RPMI8226 (cell line): Measurements from ENCODE around the gene PHACTR4.
A peak's percentile ranks its signal among the peaks of the same experiment; 100 is the strongest.
"Not testable (repeated sequence)": the region's sequence is repeated elsewhere in the genome, so short reads cannot be mapped to it uniquely, and the experiment has no call there.

Source experiments
- DNase-seq: peaks from one replicate; pipeline ENCODE4 v3.0.0-alpha.2; 2015

Gene PHACTR4

DNA sequence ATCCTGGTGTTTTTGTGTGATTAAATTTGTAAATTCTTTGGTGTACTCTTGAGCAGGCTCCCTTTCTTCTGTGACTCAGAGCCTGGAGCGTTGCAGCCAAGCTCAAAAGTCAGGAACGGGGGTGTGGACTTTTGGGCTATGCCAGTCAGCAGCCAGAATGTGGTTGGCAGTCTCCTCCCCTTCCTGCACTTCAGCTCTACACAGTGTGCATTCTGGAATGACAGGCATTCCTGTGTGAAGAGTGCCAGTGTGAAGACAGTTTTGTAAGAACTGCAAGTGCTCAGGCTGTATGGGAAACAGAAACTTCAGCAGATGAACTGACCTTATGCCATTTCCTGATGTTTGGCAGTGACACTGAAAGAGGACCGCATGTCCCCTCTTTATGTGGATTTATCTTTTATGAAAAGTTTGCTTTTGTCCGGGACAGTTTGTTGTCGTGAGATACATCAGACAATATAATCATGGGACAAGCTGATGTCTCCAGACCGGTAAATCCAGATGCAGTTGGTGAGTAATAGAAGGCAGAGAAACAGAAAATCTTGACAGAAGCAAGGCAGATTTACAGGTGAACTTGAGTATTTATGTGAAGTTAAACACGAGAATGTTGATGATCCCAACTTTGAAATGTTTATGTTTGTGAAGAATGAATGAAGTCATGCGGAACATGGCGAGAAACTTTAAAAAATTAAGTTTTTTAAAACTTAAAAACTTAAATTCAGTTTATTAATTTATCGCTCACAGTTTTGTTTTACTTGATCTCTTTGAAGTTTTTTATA is 68.6 kb downstream of the PHACTR4 start:
- peak; percentile 94 for DNase-seq

DNA sequence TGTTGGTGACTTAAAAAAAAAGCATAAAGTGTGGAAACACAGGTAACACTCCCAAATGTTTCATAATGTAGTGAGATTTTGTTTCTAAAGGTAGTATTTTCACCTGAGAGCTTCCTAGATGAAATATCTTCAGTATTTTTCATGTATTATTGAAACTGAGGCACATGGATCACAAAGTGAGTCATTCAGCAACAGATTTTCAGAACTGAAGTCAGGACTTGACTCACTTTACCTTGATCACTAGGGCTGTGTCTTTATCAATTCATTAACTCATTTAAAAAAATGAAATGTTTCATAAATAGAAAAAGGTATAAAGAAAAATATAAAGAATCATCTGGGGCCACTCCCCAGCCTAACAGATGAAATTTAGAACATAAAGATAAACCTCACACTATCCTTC is 69.8 kb downstream of the PHACTR4 start:
- no peak for DNase-seq

DNA sequence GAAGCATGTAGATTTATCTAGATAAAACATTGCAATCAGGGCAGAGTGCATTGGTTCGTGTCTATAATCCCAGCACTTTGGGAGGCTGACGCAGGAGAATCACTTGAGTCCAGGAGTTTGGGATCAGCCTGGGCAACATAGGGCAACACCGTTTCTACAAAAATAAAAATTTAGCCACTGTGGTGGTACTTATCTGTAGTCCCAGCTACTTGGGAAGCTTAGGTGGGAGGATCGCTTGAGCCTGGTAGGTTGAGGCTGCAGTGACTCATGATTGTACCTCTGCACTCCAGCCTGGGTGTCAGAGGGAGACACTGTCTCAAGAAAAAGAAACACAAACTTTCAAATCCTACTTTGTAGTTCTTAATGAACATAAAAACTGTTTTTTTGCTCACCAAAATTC is 72.1 kb downstream of the PHACTR4 start:
- DNase-seq = no peak

DNA sequence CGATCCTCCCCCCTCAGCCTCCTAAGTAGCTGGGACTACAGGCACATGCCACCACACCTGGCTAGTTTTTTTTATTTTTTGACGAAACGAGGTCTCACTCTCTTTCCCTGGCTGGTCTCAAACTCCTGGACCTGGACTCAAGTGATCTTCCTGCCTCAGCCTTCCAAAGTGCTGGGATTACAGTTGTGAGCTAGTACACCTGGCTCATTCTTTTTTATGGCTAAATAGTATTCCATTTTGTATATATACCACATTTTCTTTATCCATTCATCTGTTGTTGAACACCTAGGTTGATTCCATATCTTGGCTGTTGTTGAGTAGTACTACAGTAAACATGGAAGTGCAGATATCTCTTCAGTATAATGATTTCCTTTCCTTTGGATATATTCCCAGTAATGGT is 74.0 kb downstream of the PHACTR4 start:
- DNase-seq = no peak

DNA sequence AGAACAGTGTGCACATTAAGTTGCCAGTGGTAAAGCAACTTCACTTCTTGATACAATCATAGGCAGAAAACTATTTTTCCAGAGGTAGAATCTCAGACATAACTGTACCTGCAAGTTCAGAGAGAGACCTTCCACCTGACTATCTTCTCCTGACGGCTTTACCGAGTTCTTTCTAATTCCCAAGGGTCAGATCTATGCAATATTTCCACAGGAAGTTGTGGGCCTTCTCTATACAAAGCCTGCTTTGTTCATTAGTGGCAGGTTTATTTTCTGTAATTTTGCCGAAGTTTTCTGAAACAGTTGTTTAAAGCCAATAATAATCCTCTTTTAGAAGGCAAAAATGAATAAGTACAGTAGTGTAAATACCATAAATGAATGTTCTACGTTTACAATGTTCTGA is 78.1 kb downstream of the PHACTR4 start:
- no peak for DNase-seq

DNA sequence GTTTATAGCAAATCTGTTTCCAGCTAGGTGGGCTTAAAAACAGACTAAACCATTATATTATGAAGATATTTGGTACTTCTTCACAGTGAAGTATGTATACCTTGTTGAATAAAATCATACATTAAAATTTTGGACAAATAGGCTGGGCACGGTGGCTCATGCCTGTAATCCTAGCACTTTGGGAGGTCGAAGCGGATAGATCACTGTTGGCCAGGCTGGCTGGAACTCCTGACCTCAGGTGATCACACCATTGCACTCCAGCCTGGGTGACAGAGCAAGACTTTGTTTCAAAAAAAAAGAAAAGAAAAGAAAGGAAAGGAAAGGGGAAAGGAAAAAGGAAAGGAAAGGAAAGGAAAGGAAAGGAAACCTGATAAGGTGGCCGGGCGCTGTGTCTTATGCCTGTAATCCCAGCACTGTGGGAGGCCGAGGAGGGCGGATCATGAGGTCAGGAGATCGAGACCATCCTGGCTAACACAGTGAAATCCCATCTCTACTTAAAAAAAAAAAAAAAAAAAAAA is 78.6 kb downstream of the PHACTR4 start:
- not testable (repeated sequence) for DNase-seq

DNA sequence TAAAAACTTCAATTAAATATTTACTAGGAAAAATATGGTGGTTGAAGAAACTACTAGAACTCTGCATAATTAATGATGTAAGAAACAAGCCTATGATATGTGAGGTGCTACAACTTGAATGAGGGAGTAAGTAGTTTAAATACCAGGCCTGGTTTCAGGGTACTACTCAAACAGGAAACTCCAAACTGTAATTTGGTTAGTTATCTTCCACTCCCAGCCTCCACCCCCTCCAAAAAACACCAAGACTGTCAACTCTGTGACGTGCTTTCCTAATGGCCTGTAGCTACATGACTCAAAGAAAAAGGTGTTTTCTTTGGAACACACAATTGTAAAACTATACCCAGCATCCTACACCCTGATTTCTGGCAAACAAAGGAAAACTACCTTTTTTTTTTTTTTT is 80.4 kb downstream of the PHACTR4 start:
- DNase-seq = no peak

DNA sequence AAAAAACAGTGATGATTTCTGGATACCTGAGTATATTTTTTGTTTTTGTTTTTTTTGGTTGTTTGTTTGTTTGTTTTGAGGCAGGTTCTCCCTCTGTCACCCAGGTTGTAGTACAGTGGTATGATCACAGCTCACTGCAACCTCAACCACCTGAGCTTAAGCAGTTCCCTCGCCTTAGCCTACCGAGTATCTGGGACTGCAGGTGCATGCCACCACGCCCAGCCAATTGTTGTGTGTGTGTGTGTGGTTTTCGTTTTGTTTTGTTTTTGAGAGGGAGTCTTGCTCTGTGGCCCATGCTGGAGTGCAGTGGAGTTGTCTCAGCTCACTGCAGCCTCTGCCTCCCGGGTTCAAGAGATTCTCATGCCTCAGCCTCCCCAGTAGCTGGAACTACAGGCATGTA is 81.0 kb downstream of the PHACTR4 start:
- no peak for DNase-seq

DNA sequence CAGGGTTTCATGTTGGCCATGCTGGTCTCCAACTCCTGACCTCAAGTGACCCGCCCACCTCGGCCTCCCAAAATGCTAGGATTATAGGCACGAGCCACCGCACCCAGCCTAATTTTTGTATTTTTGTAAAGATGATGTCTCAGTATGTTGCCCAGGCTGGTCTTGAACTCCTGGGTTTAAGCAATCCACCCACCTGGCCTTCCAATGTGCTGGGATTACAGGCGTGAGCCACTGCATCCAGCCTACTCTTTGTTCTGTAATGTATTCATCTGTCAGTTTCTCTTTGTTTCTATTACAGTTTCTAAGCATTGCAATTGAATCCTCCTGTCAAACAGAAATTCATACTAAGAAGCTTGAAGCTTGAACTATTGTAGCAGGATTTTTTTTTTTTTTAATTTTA is 81.5 kb downstream of the PHACTR4 start:
- DNase-seq = no peak

DNA sequence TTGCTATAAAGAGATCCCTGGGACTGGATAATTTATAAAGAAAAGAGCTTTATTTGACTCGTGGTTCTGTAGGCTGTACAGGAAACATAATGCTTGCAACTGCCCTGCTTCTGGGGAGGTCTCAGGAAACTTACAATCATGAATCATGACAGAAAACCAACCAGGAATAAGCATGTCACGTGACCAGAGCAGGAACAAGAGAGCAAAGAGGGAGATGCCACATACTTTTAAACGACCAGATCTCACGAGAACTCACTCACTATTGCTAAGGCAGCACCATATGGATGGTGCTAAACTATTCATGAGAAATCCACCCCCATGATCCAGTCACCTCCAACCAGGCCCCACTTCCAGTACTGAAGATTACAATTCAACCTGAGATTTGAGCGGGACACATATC is 86.5 kb downstream of the PHACTR4 start:
- no peak for DNase-seq

DNA sequence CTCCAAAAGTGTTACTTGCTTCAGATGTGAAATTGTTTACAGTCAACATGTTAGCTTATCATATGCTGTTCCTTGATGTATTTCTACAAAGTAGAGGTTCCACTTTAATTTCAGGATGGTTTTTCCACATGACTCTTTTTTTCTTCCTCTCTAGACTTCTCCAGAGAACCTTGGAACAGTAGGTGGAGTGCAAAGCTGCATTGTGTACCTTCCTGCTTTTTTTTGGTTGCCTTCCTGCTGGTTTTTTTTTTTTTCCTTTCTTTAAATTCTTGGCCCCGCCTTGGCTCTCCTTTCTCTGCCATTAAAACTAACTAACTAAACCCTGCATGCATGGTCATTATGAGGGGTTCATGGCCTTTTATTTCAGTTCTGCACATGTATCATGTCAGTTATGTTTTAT is 88.1 kb downstream of the PHACTR4 start:
- no peak for DNase-seq

DNA sequence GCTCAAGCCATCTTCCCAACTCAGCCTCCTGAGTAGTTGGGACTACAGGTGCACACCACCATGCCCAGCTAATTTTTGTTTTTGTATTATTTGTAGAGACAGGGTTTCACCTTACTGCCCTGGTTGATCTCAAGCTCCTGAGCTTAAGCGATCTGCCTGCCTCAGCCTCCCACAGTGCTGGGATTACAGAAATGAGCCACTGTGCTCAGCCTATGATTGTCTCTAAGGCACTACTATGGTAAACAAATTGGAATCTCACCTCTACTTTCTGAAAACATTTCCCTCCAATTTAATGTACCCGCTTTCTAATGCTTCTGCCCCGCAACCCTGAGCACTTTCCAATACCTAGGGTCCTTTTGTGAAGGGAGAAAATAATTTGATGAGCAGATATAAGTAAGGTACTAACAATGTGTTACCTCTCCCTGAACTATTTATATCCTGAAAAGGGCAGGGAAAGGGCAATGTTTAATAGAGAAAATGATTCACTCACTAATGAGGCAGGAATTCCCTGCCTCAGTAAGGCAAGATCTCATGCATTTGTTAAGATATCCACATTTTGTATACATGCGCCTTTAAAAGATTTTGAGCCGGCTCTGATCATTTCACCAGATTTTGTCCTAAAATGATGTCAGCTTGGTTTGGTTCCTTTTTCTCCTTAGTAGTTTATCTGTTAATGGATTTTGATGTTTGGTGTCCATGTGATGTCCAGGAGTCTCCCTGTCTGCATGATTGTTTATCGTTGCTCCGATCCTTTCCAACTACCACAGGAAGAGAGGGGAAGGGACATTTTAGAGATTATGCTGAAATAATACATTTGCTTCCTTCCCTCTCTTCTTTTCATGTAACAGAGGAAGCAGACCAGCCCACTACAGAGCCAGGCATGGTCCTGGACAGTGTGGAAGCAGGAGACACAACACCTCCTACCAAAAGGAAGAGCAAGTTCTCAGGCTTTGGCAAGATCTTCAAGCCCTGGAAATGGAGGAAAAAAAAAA is 89.0 kb downstream of the PHACTR4 start:
- no peak for DNase-seq

DNA sequence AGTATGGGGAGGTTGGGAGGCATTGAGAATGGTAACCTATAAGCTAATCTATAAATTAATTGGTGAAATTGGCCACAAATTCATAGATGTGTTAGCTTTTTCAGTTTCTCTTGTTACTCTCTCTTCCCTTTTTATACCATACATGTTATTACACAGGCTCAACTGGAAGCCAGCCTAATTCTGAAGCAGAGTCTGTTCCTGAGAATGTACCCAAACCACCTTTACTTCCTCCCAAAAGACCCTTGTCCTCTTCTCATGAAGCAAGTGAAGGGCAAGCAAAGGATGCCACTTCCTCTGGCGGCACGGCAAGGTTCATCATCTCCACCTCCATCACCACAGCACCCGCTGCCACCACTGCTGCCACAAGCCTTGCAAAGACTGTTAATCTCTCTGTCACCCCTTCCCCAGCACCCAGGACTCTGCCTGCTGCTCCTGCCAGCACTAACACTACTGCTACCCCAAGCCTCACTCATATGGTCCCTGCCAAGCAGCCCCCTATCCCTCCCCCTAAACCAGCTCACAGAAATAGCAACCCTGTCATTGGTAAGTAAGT is 96.8 kb downstream of the PHACTR4 start:
- DNase-seq = no peak

DNA sequence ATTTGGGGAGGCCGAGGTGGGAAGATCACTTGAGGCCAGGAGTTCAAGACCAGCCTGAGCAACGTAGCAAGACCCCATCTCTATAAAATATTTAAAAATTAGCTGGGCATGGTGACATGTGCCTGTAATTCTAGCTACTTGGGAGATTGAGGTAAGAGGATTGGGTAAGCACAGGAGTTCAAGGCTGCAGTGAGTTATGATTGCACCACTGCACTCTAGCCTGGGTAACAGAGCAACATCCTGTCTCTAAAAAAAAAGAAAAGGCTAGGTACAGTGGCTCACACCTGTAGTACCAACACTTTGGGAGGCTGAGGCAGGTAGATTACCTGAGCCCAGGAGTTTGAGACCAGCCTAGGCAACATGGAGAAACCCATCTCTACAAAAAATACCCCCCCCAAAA is 100.6 kb downstream of the PHACTR4 start:
- DNase-seq = no peak

DNA sequence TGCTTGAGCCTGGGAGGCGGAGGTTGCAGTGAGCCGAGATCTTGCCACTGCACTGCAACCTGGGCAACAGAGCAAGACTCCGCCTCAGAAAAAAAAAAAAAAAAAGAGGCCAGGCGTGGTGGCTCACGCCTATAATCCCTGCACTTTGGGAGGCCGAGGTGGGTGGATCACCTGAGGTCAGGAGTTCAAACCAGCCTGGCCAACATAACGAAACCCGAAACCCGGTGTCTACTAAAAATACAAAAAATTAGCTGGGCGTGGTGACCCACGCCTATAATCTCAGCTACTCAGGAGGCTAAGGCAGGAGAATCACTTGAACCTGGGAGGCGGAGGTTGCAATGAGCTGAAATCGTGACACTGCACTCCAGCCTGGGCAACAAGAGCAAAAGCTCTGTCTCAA is 110.0 kb downstream of the PHACTR4 start:
- DNase-seq = not testable (repeated sequence)

DNA sequence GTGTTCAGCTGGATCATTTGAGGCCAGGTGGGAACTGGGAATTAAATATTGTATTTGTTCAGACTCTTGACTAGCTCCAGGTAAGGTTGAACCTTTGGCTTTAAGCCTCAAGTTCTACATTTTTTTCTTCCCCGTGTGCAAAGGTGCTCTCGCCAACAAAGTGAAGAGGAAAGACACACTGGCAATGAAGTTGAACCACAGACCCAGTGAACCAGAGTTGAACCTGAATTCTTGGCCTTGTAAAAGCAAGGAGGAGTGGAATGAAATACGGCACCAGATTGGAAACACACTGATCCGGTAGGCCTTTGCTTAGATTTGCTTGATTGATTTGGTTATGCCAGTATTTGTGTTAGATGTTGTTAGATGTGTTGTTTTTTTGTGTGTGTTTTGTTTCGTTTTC is 110.8 kb downstream of the PHACTR4 start:
- DNase-seq = no peak

DNA sequence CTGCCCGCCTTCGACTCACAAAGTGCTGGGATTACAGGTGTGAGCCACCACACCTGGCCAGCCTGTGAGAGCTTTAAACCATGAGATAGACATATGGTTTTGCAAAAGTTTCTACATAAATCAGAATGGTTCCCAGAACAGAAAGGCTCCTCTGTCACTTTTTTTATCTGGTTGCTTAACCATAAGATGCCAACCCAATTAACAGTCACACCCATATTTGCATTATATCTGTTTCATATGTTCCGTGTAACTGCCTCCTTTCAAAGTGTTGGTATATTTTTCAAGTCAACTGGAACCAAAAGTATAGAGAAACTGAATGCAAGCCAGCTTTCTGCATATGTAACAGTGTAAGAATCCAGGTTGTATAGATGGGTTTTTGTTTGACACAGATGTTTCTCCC is 112.6 kb downstream of the PHACTR4 start:
- DNase-seq = no peak

DNA sequence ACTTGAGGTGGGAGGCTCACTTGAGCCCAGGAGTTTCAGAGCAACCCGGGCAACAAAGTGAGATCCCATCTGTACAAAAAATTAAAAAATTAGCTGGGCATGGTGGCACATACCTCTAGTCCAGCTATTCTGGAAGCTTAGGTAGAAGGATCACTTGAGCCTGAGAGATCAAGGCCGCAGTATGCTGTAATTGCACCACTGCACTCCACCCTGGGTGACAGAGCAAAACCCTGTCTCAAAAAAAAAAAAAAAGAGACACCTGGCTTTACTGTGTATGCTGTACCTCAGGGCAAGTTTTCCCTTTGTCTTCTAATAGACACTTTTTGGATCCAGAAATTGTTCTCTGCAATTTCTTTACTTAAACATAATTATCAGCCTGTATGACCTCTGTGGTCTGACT is 113.2 kb downstream of the PHACTR4 start:
- DNase-seq = no peak

DNA sequence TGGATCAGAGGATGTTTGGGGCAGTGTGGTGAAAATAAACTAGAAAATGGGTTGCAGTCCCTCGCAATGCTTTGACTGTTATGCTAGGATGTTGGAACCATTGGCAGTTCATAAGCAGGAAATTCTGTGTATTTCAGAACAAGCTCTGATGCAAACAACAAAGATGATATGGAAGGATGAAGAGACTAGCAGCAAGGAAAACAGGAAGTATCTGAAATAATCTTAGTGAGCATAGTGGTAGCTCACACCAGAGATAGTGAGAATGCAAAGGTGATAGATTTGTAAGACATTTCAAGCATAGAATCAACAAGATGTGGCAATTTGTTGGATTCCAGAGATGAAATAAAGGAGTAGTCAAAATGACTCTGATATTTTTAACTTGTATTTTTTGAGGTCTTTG is 125.2 kb downstream of the PHACTR4 start:
- no peak for DNase-seq

DNA sequence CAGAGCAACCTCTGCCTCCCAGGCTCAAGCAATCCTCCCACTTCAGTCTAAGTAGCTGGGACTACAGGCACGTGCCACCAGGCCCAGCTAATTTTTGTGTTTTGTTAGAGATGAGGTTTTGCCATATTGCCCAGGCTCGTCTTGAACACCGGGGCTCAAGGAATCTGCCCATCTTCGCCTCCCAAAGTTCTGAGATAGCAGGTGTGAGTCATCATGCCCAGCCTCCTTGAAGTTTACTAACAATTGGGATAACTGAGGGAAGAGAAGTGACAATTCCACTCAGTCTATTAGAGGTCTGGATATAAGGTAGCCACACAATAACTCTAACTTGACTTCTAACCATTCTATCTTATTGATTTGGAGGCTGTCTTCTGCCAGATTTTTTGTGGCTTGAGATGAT is 130.0 kb downstream of the PHACTR4 start:
- DNase-seq = no peak

DNA sequence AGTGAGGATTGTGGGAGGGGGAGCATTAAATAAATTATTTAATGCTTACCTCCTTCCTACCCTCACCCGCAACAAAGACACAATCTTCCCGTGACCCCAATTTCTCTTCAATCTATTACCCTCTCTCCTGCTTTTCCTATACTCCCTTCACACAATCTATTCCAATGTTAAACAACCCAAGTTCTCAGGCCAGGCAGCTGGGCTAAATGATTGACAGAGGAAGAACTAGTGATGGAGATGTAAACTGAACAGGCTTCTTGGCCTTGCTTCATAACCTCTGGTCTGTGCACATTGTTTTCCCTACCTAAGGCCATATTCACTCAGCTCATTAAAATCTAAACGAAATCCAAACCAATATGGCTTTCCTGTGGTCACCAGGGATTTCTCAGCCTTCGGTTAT is 132.4 kb downstream of the PHACTR4 start:
- no peak for DNase-seq

DNA sequence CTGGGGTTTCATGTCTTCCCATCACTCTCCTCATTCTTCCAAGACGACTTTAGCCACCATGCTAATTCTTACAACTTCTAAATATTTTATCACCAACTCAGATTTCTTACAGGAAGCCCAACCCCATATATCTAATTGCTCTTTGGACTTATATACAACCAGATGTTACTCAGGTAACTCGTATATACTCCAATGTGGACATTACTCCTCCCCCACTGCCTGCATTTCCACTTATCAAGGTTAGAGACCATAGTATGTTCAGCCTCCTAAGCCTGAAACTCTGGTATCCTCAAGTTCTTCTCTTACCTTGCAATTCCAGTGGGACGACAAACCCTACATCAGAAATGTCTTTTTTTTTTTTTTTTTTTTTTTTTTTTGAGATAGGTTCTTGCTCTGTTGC is 133.6 kb downstream of the PHACTR4 start:
- no peak for DNase-seq

DNA sequence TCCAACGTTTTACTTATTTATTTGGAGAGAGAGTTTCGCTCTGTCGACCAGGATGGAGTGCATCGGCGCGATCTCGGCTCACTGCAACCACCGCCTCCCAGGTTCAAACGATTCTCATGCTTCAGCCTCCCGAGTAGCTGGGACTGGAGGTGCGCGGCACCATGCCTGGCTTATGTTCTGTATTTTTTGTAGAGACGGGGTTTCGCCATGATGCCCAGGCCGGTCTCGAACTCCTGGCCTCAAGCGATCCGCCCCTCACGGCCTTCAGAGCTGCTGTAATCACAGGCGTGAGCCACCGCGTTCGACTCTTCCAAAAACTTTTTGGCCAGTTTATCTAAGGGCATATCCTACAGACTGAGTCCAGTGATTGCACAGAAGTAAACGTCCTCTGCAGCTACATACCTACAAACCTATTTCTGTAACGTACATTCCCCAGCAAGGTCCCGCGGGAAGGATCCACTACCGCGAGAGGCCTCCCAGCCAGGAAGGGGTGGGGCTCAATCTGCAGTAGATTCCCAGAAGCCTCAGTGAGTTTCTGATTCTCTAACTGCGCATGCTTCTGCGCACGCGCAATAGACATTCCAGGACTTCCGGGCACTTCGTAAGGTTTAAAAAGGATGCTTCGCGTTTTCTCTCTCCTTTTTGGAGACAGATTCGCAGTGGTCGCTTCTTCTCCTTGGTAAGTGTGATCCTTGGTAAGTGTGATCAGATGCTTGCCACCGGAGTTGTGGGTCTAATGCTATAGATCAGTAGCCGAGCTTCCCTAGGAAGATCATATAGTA is 136.1 kb downstream of the PHACTR4 start, which contains the start of gene RCC1:
RCC1 (plus strand) TSS at position 638 of the 782 bp plus-strand sequence. CDS start 23,824 bp downstream, outside the sequence.
- DNase-seq = peak; percentile 99
